Muscle of arm (tissue), 12 donors: ENCODE measurements around the gene NBDY. TPM values are rescaled to one million over a fixed set of nuclear protein-coding genes. Genes with fewer than 3 reads are reported as not detected.

Source experiments
- DNase-seq: peaks from one replicate; pipeline ENCODE4 v3.0.0-alpha.2; 2013
- polyA plus RNA-seq, 12 donors: library from polyadenylated mRNA; unstranded; fragments of 120-200 nt; gene quantifications; one replicate each; pipeline ENCODE4 v1.2.1, GENCODE V29; 2013; ENCODE audit not compliant: insufficient read length in 12 of 12

The NBDY gene
- polyA plus RNA-seq, 12 donors = 9.7 to 59.9 (median 49.2) TPM; not detected in 1

- DNase-seq = no peak
Measured at GRCh38 chrX:56782791-56783449, 53.9 kb downstream of the NBDY start.

- peak; percentile 92 for DNase-seq
Measured at GRCh38 chrX:56783450-56783831, 54.4 kb downstream of the NBDY start.

- DNase-seq = no peak
Measured at GRCh38 chrX:56783996-56784620, 55.1 kb downstream of the NBDY start.

GRCh38 chrX:56784666-56785065 lies 55.6 kb downstream of the NBDY start:
- DNase-seq = no peak

GRCh38 chrX:56785442-56785841 lies 56.4 kb downstream of the NBDY start:
- no peak for DNase-seq

GRCh38 chrX:56786889-56787733 lies 58.1 kb downstream of the NBDY start:
- DNase-seq = no peak

GRCh38 chrX:56787734-56788152 lies 58.7 kb downstream of the NBDY start:
- DNase-seq = no peak

GRCh38 chrX:56788229-56788628 lies 59.2 kb downstream of the NBDY start:
- peak; percentile 69 for DNase-seq

- DNase-seq = peak; percentile 76
Measured at GRCh38 chrX:56788717-56789122, 59.7 kb downstream of the NBDY start.

- DNase-seq = no peak
Measured at GRCh38 chrX:56789518-56790070, 60.6 kb downstream of the NBDY start.

- no peak for DNase-seq
Measured at GRCh38 chrX:56790778-56791177, 61.7 kb downstream of the NBDY start.

GRCh38 chrX:56791456-56791855 lies 62.4 kb downstream of the NBDY start:
- no peak for DNase-seq

- no peak for DNase-seq
Measured at GRCh38 chrX:56792270-56793111, 63.4 kb downstream of the NBDY start.

GRCh38 chrX:56793112-56793430 lies 64.0 kb downstream of the NBDY start:
- DNase-seq = no peak

GRCh38 chrX:56793521-56794320 lies 64.7 kb downstream of the NBDY start:
- DNase-seq = no peak

- DNase-seq = no peak
Measured at GRCh38 chrX:56794404-56795230, 65.6 kb downstream of the NBDY start.

GRCh38 chrX:56795309-56795868 lies 66.3 kb downstream of the NBDY start:
- DNase-seq = no peak

GRCh38 chrX:56796641-56797395 lies 67.8 kb downstream of the NBDY start:
- DNase-seq = no peak
